ENCODE results near the gene CCDC71L.

Gene CCDC71L

GRCh38 chr7:106659166-106659962, 1.6 kb downstream of the CCDC71L start:
- DNase-seq (ENCODE audit: low spot score) = no peak

- DNase-seq (ENCODE audit: low spot score) = no peak
These were observed 2.4 kb downstream of the CCDC71L start for GRCh38 chr7:106658316-106659165.

- no peak for DNase-seq (ENCODE audit: low spot score)
These were observed 3.6 kb downstream of the CCDC71L start for GRCh38 chr7:106657085-106657991.

- DNase-seq (ENCODE audit: low spot score) = no peak
These were observed 5.1 kb downstream of the CCDC71L start for GRCh38 chr7:106655703-106656498.

GRCh38 chr7:106653488-106653887, 7.5 kb downstream of the CCDC71L start:
- no peak for DNase-seq (ENCODE audit: low spot score)

- DNase-seq (ENCODE audit: low spot score) = no peak
These were observed 8.0 kb downstream of the CCDC71L start for GRCh38 chr7:106652909-106653308.

GRCh38 chr7:106652092-106652491, 8.9 kb downstream of the CCDC71L start:
- no peak for DNase-seq (ENCODE audit: low spot score)

- no peak for DNase-seq (ENCODE audit: low spot score)
These were observed 14.7 kb downstream of the CCDC71L start for GRCh38 chr7:106646256-106646655.

GRCh38 chr7:106644999-106645398, 16.0 kb downstream of the CCDC71L start:
- DNase-seq (ENCODE audit: low spot score) = no peak

- no peak for DNase-seq (ENCODE audit: low spot score)
These were observed 17.6 kb downstream of the CCDC71L start for GRCh38 chr7:106643216-106644000.

- DNase-seq (ENCODE audit: low spot score) = no peak
These were observed 19.5 kb downstream of the CCDC71L start for GRCh38 chr7:106641416-106641815.

GRCh38 chr7:106640368-106641141, 20.4 kb downstream of the CCDC71L start:
- DNase-seq (ENCODE audit: low spot score) = no peak

GRCh38 chr7:106639476-106640334, 21.3 kb downstream of the CCDC71L start:
- no peak for DNase-seq (ENCODE audit: low spot score)

- DNase-seq (ENCODE audit: low spot score) = no peak
These were observed 25.5 kb downstream of the CCDC71L start for GRCh38 chr7:106635411-106635810.

- no peak for DNase-seq (ENCODE audit: low spot score)
These were observed 26.0 kb downstream of the CCDC71L start for GRCh38 chr7:106634958-106635357.

- no peak for DNase-seq (ENCODE audit: low spot score)
These were observed 30.3 kb downstream of the CCDC71L start for GRCh38 chr7:106630648-106631047.

GRCh38 chr7:106629516-106629915, 31.4 kb downstream of the CCDC71L start:
- DNase-seq (ENCODE audit: low spot score) = no peak

- no peak for DNase-seq (ENCODE audit: low spot score)
These were observed 34.4 kb downstream of the CCDC71L start for GRCh38 chr7:106626376-106627164.
